Right lobe of liver (tissue), 6 donors: ENCODE measurements around the gene ATRNL1. TPM values are rescaled to one million over a fixed set of nuclear protein-coding genes. Genes with fewer than 3 reads are reported as not detected.
A peak's percentile ranks its signal among the peaks of the same experiment; 100 is the strongest.

Experiments
- ATAC-seq, 4 donors: fragments of 200-7000 bp; cut with Tn5 transposase; one replicate each; pipeline ENCODE4 v1.9.1; 2020; ENCODE audit warnings: mild to moderate bottlenecking in 4 of 4, moderate library complexity in 4 of 4
- DNase-seq, 3 donors: peaks; one replicate each; pipeline ENCODE4 v3.0.0-alpha.2; 2020
- H3K27ac ChIP-seq, 3 donors: fragments of 200-600 bp; one replicate each; pipeline ENCODE4 v1.8.0; 2022
- H3K27me3 ChIP-seq, 2 donors: fragments of 200-600 bp; one replicate each; pipeline ENCODE4 v1.8.0; 2022
- H3K36me3 ChIP-seq, 4 donors: fragments of 200-600 bp; sonication (generic) in 1 of 4; one replicate each; pipeline versions ENCODE4 v1.5.1 to v1.8.0; 2017 to 2022; ENCODE audit warnings: control low read depth in 1 of 4
- H3K4me1 ChIP-seq, 4 donors: fragments of 200-600 bp; sonication (generic) in 1 of 4; one replicate each; pipeline versions ENCODE4 v1.5.1 to v1.8.0; 2017 to 2022; ENCODE audit warnings: control low read depth in 1 of 4
- H3K4me3 ChIP-seq, 3 donors: fragments of 200-600 bp; one replicate each; pipeline ENCODE4 v1.8.0; 2022
- H3K9me3 ChIP-seq, 4 donors: fragments of 200-600 bp; sonication (generic) in 1 of 4; one replicate each; pipeline versions ENCODE4 v1.5.1 to v1.8.0; 2017 to 2022; ENCODE audit warnings: control low read depth in 1 of 4
- CTCF ChIP-seq, 4 donors: fragments of 200-600 bp in 3 of 4; fragments of 450-650 bp in 1 of 4; IDR thresholded peaks; one replicate each; pipeline versions ENCODE4 v1.5.1 to v1.8.0; 2016 to 2022; ENCODE audit warnings: antibody characterized with exemption in 4 of 4, mild to moderate bottlenecking in 2 of 4
- POLR2A ChIP-seq: fragments of 450-650 bp; IDR thresholded peaks from one replicate; pipeline ENCODE4 v1.6.1; 2017; ENCODE audit warnings: antibody characterized with exemption, mild to moderate bottlenecking
- WGBS: methylation state at CpG from one replicate; pipeline ENCODE4 v1.1.6; 2018; ENCODE audit warnings: low coverage, low lambda C conversion rate; ENCODE audit not compliant: insufficient coverage; ENCODE audit errors: missing lambda C conversion rate; 5-methylcytosine and 5-hydroxymethylcytosine counted together
- intact Hi-C, 2 donors: fragments of 100-400 bp; cut with DNase I; formaldehyde crosslinking; loops; one replicate each; pipeline versions ENCODE4 v1.11.2 to v1.14.1; 2022
- total RNA-seq, 6 experiments: library from RNA; depleted of rRNA in 2 of 6; stranded (reverse); fragments of >200 nt in 2 of 6; fragmentation: NEBNext Ultra II Directional in 3 of 6; extraction: Animal tissue kit (Norgen Biotek cat#: 25700) in 3 of 6; gene quantifications; one replicate each; pipeline versions ENCODE4 v1.1.0 to v1.2.4, GENCODE V29; 2016 to 2023
- donor health status: DM: no; HTN: yes; CAD: no.
- donor health status: DM: no; HTN: no; CAD: no.
- donor health status: DM: no; HTN: no; CAD: no.
- donor health status: DM: no; HTN: yes; CAD: no.
- donor health status: DM: no; HTN: yes; CAD: no.

The ATRNL1 gene
- total RNA-seq, 6 experiments from 2014 or later = 0.81 to 5.3 (median 2.6) TPM

GRCh38 chr10:115059301-115059898 lies 33.8 kb upstream of the ATRNL1 start:
- H3K4me1 ChIP-seq = peaks cover 0 to 6% (median 0%) of the 10 kb centered on the region in 4 donors
- no peak overlapping the region for H3K27ac ChIP-seq
- WGBS = 59% methylated on average over 4 of the region's 7 CpGs
- no peak for DNase-seq
- H3K36me3 ChIP-seq = no peaks in the 10 kb centered on the region
- no peak overlapping the region for H3K4me3 ChIP-seq
- ATAC-seq = peak in 3 of 4 donors; percentile 53 to 66 (median 58)
- no peaks in the 10 kb centered on the region for H3K9me3 ChIP-seq
- intact Hi-C loops = no loop called here
- no peaks in the 10 kb centered on the region for H3K27me3 ChIP-seq
- TF ChIP-seq CTCF (IDR thresholded peaks at IDR 0.05) = no peak
- TF ChIP-seq POLR2A = no peak

- intact Hi-C loops = no loop called here
- DNase-seq = no peak
- Histone ChIP-seq H3K27me3 (no peaks in the 10 kb centered on the region), H3K36me3 (no peaks in the 10 kb centered on the region), H3K27ac (no peak overlapping the region), H3K4me1 (peaks cover 0 to 6% (median 0%) of the 10 kb centered on the region in 4 donors), H3K9me3 (no peaks in the 10 kb centered on the region), H3K4me3 (no peak overlapping the region)
- ATAC-seq = peak in 3 of 4 donors; percentile 43 to 72 (median 58)
- TF ChIP-seq CTCF (IDR thresholded peaks at IDR 0.05) = no peak
- TF ChIP-seq POLR2A = no peak
- WGBS = 30% methylated on average over 5 of the region's 5 CpGs
Measured at GRCh38 chr10:115063701-115064658, 29.2 kb upstream of the ATRNL1 start.

- DNase-seq (no peak), ATAC-seq (no peak)
- no peaks in the 10 kb centered on the region for H3K27me3 ChIP-seq
- intact Hi-C loops = no loop called here
- WGBS = 81% methylated on average over 6 of the region's 6 CpGs
- H3K4me1 ChIP-seq = peaks cover 0 to 6% (median 0%) of the 10 kb centered on the region in 4 donors
- H3K4me3 ChIP-seq = no peak overlapping the region
- no peaks in the 10 kb centered on the region for H3K9me3 ChIP-seq
- TF ChIP-seq CTCF (IDR thresholded peaks at IDR 0.05) (no peak), POLR2A (no peak)
- no peaks in the 10 kb centered on the region for H3K36me3 ChIP-seq
- H3K27ac ChIP-seq = no peak overlapping the region
Measured at GRCh38 chr10:115065801-115066200, 27.4 kb upstream of the ATRNL1 start.

- 73% methylated on average over 1 of the region's 1 CpG for WGBS
- Histone ChIP-seq H3K27ac (no peak overlapping the region), H3K4me3 (no peak overlapping the region), H3K4me1 (peaks cover 0 to 6% (median 0%) of the 10 kb centered on the region in 4 donors), H3K27me3 (no peaks in the 10 kb centered on the region), H3K9me3 (no peaks in the 10 kb centered on the region), H3K36me3 (no peaks in the 10 kb centered on the region)
- DNase-seq (no peak), ATAC-seq (no peak)
- intact Hi-C loops = no loop called here
- no peak for TF ChIP-seq POLR2A
Measured at GRCh38 chr10:115066528-115066927, 26.6 kb upstream of the ATRNL1 start.

- no peak overlapping the region for H3K27ac ChIP-seq
- intact Hi-C loops = no loop called here
- no peak for ATAC-seq
Measured at GRCh38 chr10:115073796-115074195, 19.4 kb upstream of the ATRNL1 start.

More at GRCh38 chr10:115073796-115074195, 19.4 kb upstream of the ATRNL1 start:
- no peaks in the 10 kb centered on the region for H3K9me3 ChIP-seq
- H3K27me3 ChIP-seq = no peaks in the 10 kb centered on the region
- DNase-seq = no peak
- H3K36me3 ChIP-seq = no peaks in the 10 kb centered on the region
- no peaks in the 10 kb centered on the region for H3K4me1 ChIP-seq
- no peak overlapping the region for H3K4me3 ChIP-seq
- TF ChIP-seq CTCF (IDR thresholded peaks at IDR 0.05) (no peak), POLR2A (no peak)
- WGBS = 25% methylated on average over 1 of the region's 1 CpG
